Brain microvascular endothelial cell (primary cell): ENCODE measurements around the gene RNF187.

ENCODE experiments used
- DNase-seq: peaks from one replicate; pipeline ENCODE4 v3.0.0-alpha.2; 2020
- H3K27ac ChIP-seq: fragments of 250-450 bp; sonication (Bioruptor Pico); 2 replicates; pipeline ENCODE4 v1.5.1; 2020; ENCODE audit warnings: mild to moderate bottlenecking, moderate library complexity
- H3K27me3 ChIP-seq: fragments of 250-450 bp; sonication (Bioruptor Pico); replicated peaks from 2 replicates; pipeline ENCODE4 v1.5.1; 2020; ENCODE audit warnings: mild to moderate bottlenecking
- H3K36me3 ChIP-seq: fragments of 250-450 bp; sonication (Bioruptor Pico); replicated peaks from 2 replicates; pipeline ENCODE4 v1.5.1; 2020; ENCODE audit warnings: mild to moderate bottlenecking
- H3K4me3 ChIP-seq: 2 replicates; pipeline ENCODE4 v1.5.1; 2011; ENCODE audit warnings: low read depth, mild to moderate bottlenecking, control low read depth, low read length, moderate library complexity
- CTCF ChIP-seq: IDR thresholded peaks from 2 replicates; pipeline ENCODE4 v1.5.1; 2011; ENCODE audit warnings: low read depth, mild to moderate bottlenecking, moderate library complexity, low read length, control low read depth, inconsistent platforms; ENCODE audit errors: missing control alignments
- in situ Hi-C: cut with HindIII; loops from 2 replicates; pipeline ENCODE4 v1.10.0; 2017; ENCODE audit warnings: low sequenced_read_pairs, low pct_ligation_motif_present

The RNF187 gene

GRCh38 chr1:228511546-228512445 lies 24.6 kb downstream of the RNF187 start:
- H3K36me3 ChIP-seq: no peaks in the 10 kb centered on the region
- peaks cover 14% of the 10 kb centered on the region for H3K27me3 ChIP-seq
- TF ChIP-seq CTCF: no peak
- H3K4me3 ChIP-seq: no peak overlapping the region
- in situ Hi-C loops: no loop called here
- no peak for DNase-seq
- H3K27ac ChIP-seq: no peak overlapping the region

GRCh38 chr1:228512781-228513198 lies 25.6 kb downstream of the RNF187 start:
- Histone ChIP-seq H3K36me3 (no peaks in the 10 kb centered on the region), H3K4me3 (no peak overlapping the region), H3K27ac (no peak overlapping the region), H3K27me3 (peaks cover 22% of the 10 kb centered on the region)
- TF ChIP-seq CTCF: no peak
- DNase-seq: no peak
- in situ Hi-C loops: no loop called here

GRCh38 chr1:228513236-228513900 lies 26.2 kb downstream of the RNF187 start:
- Histone ChIP-seq H3K4me3 (no peak overlapping the region), H3K27ac (no peak overlapping the region), H3K36me3 (no peaks in the 10 kb centered on the region), H3K27me3 (peaks cover 25% of the 10 kb centered on the region)
- in situ Hi-C loops: no loop called here
- TF ChIP-seq CTCF: no peak
- no peak for DNase-seq

GRCh38 chr1:228514421-228514820 lies 27.2 kb downstream of the RNF187 start:
- no peak for DNase-seq
- Histone ChIP-seq H3K27me3 (peaks cover 25% of the 10 kb centered on the region), H3K27ac (no peak overlapping the region), H3K36me3 (no peaks in the 10 kb centered on the region), H3K4me3 (no peak overlapping the region)
- in situ Hi-C loops: no loop called here
- no peak for TF ChIP-seq CTCF

- peaks cover 25% of the 10 kb centered on the region for H3K27me3 ChIP-seq
- in situ Hi-C loops: no loop called here
- DNase-seq: peak; percentile 35
- no peaks in the 10 kb centered on the region for H3K36me3 ChIP-seq
- H3K4me3 ChIP-seq: no peak overlapping the region
- peak; percentile 77 for TF ChIP-seq CTCF
- no peak overlapping the region for H3K27ac ChIP-seq
Measured at GRCh38 chr1:228515200-228515834, 28.1 kb downstream of the RNF187 start.
